Jurkat, Clone E6-1 (cell line): ENCODE measurements around the gene ANKRD44.

ENCODE experiments used
- DNase-seq: peaks from one replicate; pipeline ENCODE4 v3.0.0-alpha.2; 2011; ENCODE audit warnings: low read depth, low spot score
- H3K4me3 ChIP-seq: 2 replicates; pipeline ENCODE4 v1.5.1; 2011; ENCODE audit warnings: mild to moderate bottlenecking, low read length, control low read depth, moderate library complexity

The ANKRD44 gene

GRCh38 chr2:196990788-196991461 is 319.7 kb downstream of the ANKRD44 start:
- DNase-seq, result no peak
- H3K4me3 ChIP-seq, result no peak overlapping the region

- DNase-seq, result no peak
- H3K4me3 ChIP-seq, result no peak overlapping the region
These were observed 320.5 kb downstream of the ANKRD44 start for GRCh38 chr2:196990092-196990491.

- no peak for DNase-seq
- H3K4me3 ChIP-seq, result no peak overlapping the region
These were observed 321.1 kb downstream of the ANKRD44 start for GRCh38 chr2:196989496-196989895.

GRCh38 chr2:196988639-196989038 is 321.9 kb downstream of the ANKRD44 start:
- no peak for DNase-seq
- H3K4me3 ChIP-seq, result no peak overlapping the region

- peak; percentile 54 for DNase-seq
These were observed 322.8 kb downstream of the ANKRD44 start for GRCh38 chr2:196987649-196988364.

GRCh38 chr2:196987298-196987648 is 323.3 kb downstream of the ANKRD44 start:
- DNase-seq, result no peak
- no peak overlapping the region for H3K4me3 ChIP-seq

More at GRCh38 chr2:196987649-196988364, 322.8 kb downstream of the ANKRD44 start:
- H3K4me3 ChIP-seq, result peak overlapping the region; percentile 42

- no peak for DNase-seq
- no peak overlapping the region for H3K4me3 ChIP-seq
These were observed 324.9 kb downstream of the ANKRD44 start for GRCh38 chr2:196985511-196986183.

- no peak for DNase-seq
- no peak overlapping the region for H3K4me3 ChIP-seq
These were observed 325.7 kb downstream of the ANKRD44 start for GRCh38 chr2:196984903-196985302.

- DNase-seq, result no peak
These were observed 326.6 kb downstream of the ANKRD44 start for GRCh38 chr2:196983934-196984333.

GRCh38 chr2:196980473-196980872 is 330.1 kb downstream of the ANKRD44 start:
- no peak for DNase-seq
- no peak overlapping the region for H3K4me3 ChIP-seq

More at GRCh38 chr2:196983934-196984333, 326.6 kb downstream of the ANKRD44 start:
- no peak overlapping the region for H3K4me3 ChIP-seq

- no peak for DNase-seq
- no peak overlapping the region for H3K4me3 ChIP-seq
These were observed 330.6 kb downstream of the ANKRD44 start for GRCh38 chr2:196980001-196980400.

- no peak for DNase-seq
- no peak overlapping the region for H3K4me3 ChIP-seq
These were observed 333.1 kb downstream of the ANKRD44 start for GRCh38 chr2:196977507-196977906.

- no peak for DNase-seq
- no peak overlapping the region for H3K4me3 ChIP-seq
These were observed 335.6 kb downstream of the ANKRD44 start for GRCh38 chr2:196974970-196975369.

- no peak overlapping the region for H3K4me3 ChIP-seq
- no peak for DNase-seq
These were observed 338.9 kb downstream of the ANKRD44 start for GRCh38 chr2:196971574-196972279.

- H3K4me3 ChIP-seq, result no peak overlapping the region
- no peak for DNase-seq
These were observed 340.5 kb downstream of the ANKRD44 start for GRCh38 chr2:196970099-196970498.

GRCh38 chr2:196968516-196968915 is 342.1 kb downstream of the ANKRD44 start:
- no peak for DNase-seq
- H3K4me3 ChIP-seq, result no peak overlapping the region

GRCh38 chr2:196967775-196968174 is 342.8 kb downstream of the ANKRD44 start:
- DNase-seq, result no peak

GRCh38 chr2:196967116-196967515 is 343.5 kb downstream of the ANKRD44 start:
- H3K4me3 ChIP-seq, result no peak overlapping the region

More at GRCh38 chr2:196967775-196968174, 342.8 kb downstream of the ANKRD44 start:
- no peak overlapping the region for H3K4me3 ChIP-seq

GRCh38 chr2:196966061-196966460 is 344.5 kb downstream of the ANKRD44 start:
- DNase-seq, result no peak
- H3K4me3 ChIP-seq, result no peak overlapping the region

More at GRCh38 chr2:196967116-196967515, 343.5 kb downstream of the ANKRD44 start:
- DNase-seq, result no peak
